ENCODE data around the gene GGNBP2.
"Not testable (repeated sequence)": the region's sequence is repeated elsewhere in the genome, so short reads cannot be mapped to it uniquely, and the experiment has no call there.

GGNBP2 gene

DNA sequence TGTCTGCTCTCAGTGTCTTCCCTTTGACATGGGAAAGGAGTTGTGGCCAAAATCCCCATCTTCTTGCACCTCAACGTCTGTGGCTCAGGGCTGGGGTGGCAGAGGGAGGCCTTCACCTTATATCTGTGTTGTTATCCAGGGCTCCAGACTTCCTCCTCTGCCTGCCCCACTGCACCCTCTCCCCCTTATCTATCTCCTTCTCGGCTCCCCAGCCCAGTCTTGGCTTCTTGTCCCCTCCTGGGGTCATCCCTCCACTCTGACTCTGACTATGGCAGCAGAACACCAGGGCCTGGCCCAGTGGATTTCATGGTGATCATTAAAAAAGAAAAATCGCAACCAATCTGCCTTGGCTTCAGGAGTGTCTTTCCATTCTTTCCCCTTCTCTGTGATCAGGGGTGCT is 55.7 kb downstream of the GGNBP2 start:
- in situ Hi-C loops (cut with HindIII; ENCODE audit: low sequenced_read_pairs): no loop called here

DNA sequence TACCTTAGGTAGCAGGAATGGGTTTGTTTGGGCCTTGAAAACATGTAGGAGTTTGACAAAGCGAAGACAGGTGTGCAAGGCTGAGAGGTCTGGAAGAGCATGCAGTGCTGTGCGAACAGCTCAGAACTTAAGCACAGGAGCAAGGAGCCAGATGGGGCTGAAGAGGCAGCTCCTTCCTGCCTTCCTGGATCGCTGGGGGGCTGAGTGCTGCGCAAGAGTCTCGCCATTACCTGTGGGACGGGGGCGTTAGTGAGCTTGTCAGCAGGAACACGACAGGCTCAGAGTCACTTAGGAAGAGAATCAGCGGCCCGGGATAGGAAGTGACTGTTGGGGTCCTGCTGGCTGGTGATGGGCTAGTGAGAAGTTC is 56.2 kb downstream of the GGNBP2 start:
- in situ Hi-C loops (cut with HindIII; ENCODE audit: low sequenced_read_pairs): no loop called here

DNA sequence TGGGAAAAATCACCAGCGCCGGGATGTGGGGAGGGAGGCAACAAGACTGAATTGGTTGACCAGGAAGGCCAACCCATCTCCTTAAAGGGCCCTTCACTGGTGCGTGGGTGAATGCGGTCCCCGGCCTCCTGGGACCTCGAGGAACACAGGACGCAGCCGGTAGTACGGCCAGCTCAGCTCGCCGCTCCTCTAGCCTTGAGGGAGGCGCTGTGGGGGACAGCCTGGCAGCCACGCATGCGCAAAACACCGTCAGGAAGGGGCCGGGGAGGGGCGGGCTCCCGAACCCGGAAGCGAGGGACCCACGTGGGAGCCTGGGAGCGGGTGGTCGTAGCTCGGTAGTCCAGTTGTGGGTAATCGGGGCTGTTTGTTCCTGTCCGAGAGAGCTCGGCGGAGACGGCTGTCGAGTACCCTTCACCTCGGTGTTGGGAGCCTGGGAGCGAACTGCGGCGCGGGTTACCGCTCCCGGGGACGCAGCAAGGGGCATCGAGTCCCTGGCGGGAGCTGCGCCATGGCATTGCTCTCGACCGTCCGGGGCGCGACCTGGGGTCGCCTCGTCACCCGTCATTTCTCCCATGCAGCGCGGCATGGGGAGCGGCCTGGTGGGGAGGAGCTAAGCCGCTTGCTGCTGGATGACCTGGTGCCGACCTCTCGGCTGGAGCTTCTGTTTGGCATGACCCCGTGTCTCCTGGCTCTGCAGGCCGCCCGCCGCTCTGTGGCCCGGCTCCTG is 56.7 kb downstream of the GGNBP2 start, which contains the start of gene MRM1:
MRM1 (plus strand) TSS at position 281 of the 727 bp plus-strand sequence; CDS start at position 509, 228 bp downstream.
- in situ Hi-C loops (cut with HindIII; ENCODE audit: low sequenced_read_pairs): no loop called here

DNA sequence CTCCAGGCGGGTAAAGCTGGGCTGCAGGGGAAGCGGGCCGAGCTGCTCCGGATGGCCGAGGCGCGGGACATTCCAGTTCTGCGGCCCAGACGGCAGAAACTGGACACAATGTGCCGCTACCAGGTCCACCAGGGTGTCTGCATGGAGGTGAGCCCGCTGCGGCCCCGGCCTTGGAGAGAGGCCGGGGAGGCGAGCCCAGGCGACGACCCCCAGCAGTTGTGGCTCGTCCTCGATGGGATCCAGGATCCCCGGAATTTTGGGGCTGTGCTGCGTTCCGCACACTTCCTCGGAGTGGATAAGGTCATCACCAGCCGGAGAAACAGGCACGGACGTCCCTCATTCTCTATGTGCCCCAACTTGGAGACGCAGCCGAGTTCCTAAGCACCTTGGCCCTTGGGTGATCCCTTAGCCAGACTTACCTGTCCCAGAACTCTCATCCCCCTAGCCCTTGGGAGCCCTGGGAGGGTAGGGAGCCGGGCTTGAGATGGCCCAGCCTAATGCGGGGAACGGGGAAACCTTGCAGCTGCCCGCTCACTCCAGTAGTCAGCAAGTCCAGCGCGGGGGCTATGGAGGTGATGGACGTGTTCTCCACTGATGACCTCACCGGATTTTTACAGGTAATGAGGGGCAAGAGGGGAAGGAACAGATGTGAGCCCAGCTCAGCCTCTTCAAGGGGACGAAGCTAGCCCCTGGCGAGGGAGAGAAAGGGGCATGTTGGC is 57.5 kb downstream of the GGNBP2 start:
- in situ Hi-C loops (cut with HindIII; ENCODE audit: low sequenced_read_pairs): no loop called here

DNA sequence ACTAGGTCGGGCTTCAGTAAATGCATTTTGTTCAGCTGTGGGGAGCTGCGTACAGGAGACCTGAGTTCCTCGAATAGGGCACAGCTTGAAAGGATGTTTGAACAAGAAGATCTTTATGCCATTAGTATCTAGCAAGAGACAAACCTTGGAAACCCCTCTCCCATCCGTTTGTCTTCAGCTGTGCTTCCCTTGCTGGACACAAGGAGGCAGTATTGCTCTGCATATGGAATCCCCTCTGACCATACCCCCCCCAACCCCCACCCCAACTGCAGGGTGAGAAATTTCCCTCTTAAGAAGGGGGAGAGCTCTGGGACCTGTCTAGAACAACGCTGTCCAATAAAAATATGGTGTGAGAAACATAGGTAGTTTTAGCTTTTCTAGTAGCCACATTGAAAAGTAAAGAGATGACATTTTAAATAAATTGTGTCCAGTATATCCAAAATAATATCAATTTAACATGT is 58.2 kb downstream of the GGNBP2 start:
- in situ Hi-C loops (cut with HindIII; ENCODE audit: low sequenced_read_pairs): no loop called here

DNA sequence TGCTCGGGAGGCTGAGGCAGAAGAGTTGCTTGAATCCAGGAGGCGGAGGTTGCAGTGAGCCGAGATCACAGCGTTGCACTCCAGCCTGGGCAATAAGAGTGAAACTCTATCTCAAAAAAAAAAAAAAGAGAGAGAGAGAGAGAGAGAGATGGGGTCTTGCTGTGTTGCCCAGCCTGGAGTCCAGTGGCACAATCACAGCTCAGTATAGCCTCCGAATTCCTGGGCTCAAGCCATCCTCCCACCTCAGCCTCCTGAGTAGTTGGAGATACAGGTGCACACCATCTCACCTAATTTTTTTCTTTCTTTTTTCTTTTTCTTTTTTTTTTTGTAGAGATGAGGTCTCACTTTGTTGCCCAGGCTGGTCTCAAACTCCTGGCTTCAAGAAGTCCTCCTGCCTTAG is 60.3 kb downstream of the GGNBP2 start:
- in situ Hi-C loops (cut with HindIII; ENCODE audit: low sequenced_read_pairs): not testable (repeated sequence)

DNA sequence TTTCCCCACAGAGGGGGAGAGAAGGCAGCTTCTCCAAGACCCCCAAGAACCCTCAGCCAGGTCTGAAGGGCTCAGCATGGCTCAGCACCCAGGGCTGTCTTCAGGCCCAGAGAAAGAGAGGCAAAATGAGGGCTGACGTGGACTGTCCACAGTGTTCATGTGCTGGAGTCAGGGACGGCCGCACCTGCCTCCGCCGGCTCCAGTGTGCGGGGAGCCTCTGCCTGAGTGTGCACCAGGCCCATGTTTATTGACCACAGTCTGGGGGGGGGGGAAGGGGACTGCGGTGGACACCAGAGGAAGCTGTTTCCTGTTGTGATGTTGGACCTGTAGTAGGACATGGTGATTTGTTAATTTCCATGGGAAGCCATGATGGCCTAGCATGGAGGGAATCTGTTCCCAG is 63.6 kb downstream of the GGNBP2 start:
- in situ Hi-C loops (cut with HindIII; ENCODE audit: low sequenced_read_pairs): no loop called here

DNA sequence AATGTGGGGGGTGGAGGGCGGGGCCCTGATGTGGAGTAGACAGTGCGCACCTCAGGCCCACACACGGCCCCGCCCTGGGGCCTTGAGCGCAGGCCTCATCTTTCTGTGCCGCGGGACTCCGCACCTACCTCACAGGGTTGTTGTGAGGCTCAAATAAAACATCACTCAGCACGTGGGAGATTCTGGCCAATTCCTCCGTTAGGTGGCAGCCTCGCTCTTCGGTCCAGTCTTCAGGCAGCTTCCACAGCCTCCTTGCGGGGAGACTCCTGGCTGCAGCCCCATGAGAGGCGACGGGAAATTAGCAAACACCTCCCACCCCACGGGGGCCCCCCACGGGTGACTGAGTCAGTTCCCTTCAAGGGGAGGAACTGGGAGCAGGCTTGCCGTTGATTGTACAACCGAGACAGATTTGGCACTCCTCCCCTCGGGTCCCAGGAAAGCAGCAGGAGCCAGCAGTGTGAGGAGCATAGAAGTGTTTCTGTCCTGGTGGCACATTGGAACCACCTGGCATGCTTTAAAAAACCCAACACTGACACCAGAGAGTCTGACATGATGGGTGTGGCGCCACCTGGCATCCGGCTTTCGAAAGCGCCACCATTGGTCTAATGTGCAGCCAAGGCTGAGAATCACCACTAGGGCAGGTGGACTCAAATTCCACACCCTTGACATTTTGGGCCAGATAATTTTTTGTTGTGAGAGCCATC is 64.2 kb downstream of the GGNBP2 start:
- in situ Hi-C loops (cut with HindIII; ENCODE audit: low sequenced_read_pairs): no loop called here

DNA sequence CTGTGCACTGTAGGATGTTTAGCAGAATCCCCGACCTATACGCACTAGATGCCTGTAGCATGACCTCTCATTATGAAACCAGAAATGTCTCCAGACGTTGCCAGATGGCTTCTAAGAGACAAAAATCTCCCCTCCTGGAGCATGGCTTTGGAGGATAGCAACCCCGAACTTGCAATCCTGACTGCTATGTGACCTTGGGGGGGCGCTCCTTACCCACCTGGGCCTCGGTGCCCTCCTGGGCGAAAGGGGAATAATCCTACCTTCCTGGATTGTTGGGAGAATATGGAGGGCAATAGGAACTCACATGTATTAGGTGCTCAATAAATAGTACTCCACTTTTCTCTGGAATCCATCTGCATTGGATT is 64.8 kb downstream of the GGNBP2 start:
- in situ Hi-C loops (cut with HindIII; ENCODE audit: low sequenced_read_pairs): no loop called here

DNA sequence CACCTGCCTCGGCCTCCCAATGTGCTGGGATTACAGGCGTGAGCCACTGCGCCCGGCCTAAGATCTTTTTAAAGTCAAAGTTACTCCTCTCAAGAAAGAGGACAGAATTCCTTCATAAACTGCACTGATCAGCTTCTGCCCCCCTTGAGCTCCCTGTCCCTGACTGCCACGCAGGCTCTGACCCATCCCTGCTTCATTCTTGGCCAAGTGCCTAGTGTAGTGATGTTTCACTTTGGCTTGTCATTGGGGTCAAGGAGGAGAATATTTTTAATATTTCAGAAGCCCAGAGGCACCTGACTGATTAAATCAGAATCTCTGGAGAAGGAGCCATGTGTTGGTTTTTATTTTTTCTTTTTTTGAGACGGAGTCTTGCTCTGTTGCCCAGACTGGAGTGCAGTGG is 65.8 kb downstream of the GGNBP2 start:
- in situ Hi-C loops (cut with HindIII; ENCODE audit: low sequenced_read_pairs): no loop called here

DNA sequence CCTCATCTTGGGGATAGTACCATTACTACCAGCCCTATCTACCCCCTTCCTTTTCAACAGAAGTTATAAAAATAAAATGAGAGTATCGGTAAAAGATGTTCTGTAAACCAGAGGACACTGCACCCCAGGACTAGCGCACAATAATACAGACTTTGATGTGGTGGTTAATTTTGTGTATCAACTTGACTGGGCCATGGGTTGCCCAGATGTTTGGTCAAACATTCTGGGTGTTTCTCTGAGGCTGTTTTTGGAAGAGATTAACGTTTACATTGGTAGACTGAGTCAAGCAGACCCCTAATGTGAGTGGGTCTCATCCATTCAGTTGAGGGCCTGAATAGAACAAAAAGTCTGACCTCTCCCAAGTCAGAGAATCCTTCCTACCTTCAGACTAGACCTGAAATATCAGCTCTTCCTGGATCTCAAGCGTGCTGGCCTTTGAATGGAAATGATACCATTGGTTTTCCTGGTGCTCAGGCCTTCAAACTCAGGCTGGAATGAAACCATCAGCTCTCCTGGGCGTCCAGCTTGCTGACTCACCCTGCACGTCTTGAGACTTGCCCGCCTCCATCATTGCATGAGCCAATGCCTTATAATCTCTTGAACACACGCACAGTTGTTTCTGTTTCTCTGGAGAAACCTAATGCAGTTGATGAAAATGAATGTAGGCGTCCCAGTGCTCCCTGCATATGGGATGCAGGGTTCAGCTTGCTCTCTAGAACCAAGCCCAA is 66.8 kb downstream of the GGNBP2 start:
- in situ Hi-C loops (cut with HindIII; ENCODE audit: low sequenced_read_pairs): no loop called here

DNA sequence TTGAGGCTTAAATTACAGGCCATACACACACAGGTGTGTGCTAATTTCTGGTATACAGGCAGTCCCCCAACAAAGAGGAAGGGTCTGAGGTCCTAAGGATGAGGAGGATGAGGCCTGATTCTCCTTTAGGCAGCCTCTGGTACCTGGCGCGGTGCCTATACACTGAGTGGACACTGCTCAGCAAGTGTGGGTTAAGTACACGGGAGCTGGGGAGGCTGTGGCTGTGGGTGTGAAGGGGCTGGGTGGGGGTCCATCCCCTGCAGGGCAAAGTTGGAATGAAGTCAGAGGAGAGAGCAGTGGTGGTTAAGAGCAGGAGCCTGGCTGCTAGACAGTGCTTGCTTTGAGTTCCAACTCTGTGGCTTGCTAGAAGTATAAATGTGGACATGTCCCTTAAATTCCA is 67.6 kb downstream of the GGNBP2 start:
- in situ Hi-C loops (cut with HindIII; ENCODE audit: low sequenced_read_pairs): no loop called here

DNA sequence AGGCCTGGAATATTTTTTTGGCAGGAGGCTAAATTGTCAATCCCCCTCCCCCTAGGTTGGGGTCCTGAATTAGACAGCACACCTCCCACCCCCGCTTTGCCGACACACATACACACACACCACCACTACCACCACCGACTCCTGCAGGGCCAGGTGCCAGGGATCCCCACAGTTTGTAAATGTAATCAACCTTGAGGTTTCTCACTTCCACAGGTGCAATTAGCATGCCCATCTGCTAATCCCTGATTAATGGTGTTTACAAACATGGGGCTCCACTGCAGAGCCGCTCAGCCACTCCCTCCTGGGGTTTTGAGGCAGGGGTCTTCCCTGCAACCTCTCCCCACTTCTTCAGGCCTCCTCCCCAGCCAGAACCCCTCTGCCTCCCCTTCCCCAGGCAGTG is 68.4 kb downstream of the GGNBP2 start:
- in situ Hi-C loops (cut with HindIII; ENCODE audit: low sequenced_read_pairs): no loop called here

DNA sequence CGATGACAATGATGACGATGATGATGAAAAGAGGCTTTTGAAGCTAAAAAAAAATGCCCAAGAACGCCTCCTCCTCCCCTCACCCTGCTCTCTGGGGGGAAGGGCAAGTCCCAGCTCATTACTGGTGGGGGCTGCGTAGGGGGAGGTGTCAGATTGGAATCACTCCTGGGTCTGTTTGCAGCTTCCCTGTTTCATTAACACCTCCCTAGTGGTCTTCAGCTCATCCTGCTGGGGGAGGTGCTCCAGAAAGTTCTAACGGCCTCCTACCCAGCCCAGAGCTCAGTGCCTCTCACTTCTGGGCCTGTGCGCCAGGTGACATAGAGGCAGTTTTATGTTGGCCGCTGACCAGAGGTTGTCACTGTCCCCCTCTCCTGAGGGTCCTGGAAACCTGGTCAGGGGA is 69.4 kb downstream of the GGNBP2 start:
- in situ Hi-C loops (cut with HindIII; ENCODE audit: low sequenced_read_pairs): no loop called here

DNA sequence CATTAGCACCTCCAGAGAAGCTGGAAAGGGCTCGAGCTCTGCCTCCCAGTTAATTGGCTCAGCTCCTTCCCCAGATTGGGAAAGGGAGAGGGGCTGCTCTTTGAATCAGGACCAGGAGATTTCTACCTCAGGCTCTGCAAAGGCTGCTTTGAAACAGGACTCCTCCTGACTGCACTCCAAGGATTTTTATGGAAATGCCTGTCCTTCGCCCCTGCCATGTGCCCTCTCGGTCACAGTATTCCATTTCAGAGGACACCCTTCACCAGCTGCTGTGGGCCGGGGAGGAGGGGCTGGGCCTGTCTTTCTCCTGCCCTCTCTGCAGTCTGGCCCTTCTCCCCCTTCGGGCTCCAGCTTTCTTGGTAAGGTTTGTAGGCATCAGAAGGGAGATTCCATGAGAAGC is 70.2 kb downstream of the GGNBP2 start:
- in situ Hi-C loops (cut with HindIII; ENCODE audit: low sequenced_read_pairs): no loop called here

DNA sequence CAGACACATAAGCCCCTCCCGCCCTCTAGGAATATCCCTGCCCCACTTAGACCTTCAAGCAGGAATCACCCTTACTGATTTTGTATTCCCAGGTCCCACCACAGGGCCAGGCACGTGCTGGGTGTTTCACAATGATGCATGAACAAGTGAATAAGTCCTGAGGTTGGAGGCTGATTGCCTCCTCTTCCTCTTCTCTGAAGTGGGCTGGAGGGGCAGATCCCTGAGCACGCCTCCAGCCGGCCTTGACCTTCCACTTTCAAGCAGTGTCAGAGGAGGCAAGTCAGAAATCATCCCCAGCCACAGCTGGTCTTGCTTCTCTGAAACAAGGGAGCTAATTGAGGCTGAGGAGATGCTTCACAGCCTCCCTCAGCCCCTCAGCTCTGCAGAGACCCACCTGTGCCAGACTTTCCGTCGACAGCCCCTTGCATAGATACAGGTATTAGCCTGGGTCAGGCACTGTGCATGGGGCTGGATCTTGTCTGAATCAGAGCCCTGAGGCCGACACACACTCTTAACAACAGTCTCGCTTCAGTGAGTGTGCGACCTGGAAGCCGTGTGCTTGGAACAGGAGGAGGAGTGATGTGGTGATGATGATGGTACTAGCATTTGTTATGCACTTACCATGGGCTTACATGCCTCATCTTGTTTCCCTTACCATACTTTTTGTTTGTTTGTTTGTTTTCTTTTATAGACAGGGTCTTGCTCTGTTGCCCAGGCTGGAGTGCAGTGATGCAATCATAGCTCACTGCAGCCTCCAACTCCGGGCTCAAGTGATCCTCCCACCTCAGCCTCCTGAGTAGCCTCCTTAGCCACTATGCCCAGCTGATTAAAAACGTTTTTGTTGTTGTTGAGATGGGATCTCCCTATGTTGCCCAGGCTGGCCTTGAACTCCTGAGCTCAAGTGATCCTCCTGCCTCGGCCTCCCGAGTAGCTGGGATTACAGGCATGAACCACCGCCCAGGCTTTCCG is 71.6 kb downstream of the GGNBP2 start:
- in situ Hi-C loops (cut with HindIII; ENCODE audit: low sequenced_read_pairs): no loop called here

DNA sequence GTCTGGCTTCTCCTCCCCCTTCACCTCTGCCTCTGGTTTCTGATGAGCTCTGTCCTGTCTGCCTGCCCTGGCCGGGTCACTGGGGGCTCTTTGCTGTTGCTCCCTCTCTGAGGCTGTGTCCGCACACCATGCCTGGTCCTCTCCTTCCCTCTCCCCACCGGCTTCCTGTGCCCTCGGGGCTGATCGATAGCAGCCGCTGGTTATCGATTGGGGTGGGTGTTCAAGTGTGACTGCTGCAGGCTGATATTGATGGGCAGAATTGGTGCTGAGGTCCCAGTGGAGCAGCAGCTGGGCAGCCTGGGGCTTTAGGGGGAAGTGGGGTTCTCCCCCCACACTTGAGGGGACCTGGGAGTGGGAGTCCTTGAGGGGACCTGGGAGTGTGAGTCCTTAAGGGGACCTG is 73.1 kb downstream of the GGNBP2 start:
- in situ Hi-C loops (cut with HindIII; ENCODE audit: low sequenced_read_pairs): no loop called here

DNA sequence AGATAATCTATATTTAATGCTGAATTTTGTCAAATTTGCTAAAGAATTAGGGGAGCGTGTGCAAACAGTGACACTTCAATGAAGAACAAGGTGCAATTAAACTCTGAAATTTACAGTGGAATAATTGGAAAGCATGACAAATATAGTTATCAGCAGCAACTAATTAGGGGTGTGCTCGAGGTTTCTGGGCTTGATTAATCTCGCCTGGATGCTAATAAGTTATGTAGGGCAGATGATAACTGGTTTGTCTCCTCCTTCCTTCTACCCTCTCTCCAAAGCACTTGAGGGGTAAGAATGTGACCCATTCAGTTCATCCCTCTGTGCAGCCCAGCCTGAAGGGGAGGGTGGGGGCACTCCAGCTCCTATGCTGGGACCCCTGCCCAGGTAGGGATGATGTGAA is 78.6 kb downstream of the GGNBP2 start:
- in situ Hi-C loops (cut with HindIII; ENCODE audit: low sequenced_read_pairs): no loop called here

DNA sequence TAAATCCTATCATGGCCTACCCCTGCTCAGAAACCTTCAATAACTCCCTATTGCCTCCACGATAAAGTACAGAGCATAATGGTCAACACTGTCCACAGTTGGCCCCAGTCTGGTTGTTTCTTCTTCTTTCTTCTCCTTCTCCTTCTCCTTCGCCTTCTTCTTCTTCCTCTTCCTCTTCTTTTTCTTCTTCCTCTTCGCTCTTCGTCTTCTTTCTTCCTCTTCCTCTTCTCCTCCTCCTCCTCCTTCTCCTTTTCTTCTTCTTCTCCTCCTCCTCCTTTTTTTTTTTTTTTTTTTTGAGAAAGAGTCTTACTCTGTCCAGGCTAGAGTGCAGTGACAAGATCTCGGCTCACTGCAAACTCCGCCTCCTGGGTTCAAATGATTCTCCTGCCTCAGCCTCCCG is 80.5 kb downstream of the GGNBP2 start:
- in situ Hi-C loops (cut with HindIII; ENCODE audit: low sequenced_read_pairs): no loop called here

DNA sequence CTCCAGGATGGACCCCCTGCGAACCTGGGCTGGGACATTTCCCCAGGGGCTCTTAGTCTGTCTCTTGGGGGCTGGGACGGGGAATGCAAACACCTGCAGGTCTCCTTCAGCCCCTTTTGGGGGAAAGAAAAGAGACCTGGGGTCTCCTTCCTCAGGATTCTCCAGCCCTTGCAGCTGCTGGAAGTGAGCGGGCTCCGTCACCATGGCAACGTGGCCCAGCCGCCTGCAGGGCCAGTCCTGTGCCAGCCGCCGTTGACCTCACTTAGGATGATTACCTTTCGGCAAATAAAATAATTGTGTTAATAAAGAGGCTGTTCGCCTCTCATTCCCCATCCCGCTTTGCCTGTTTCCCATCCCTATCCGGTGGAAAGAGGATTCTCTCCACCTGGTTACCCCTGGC is 82.4 kb downstream of the GGNBP2 start:
- in situ Hi-C loops (cut with HindIII; ENCODE audit: low sequenced_read_pairs): no loop called here
